Activated naive CD8-positive, alpha-beta T cell treated with anti-CD3 and anti-CD28 coated beads, Interleukin-2, amount 50 U/mL, for 24 hours (primary cell): ENCODE data around the gene SNX32.
A peak's percentile ranks its signal among the peaks of the same experiment; 100 is the strongest.

ENCODE experiments used
- ATAC-seq: fragments of 150-1000 bp; cut with Tn5 transposase; one replicate; pipeline ENCODE4 v1.10.0; 2021
- DNase-seq: peaks from one replicate; pipeline ENCODE4 v3.0.0; 2021
- H3K27ac Mint-ChIP-seq: one replicate; pipeline ENCODE4 v1.8.0; 2021; ENCODE audit warnings: mild to moderate bottlenecking, mixed read lengths
- H3K27me3 Mint-ChIP-seq: one replicate; pipeline ENCODE4 v1.8.0; 2021; ENCODE audit warnings: mixed read lengths
- H3K36me3 Mint-ChIP-seq: one replicate; pipeline ENCODE4 v1.8.0; 2021; ENCODE audit warnings: low read depth, mixed read lengths
- H3K4me1 Mint-ChIP-seq: one replicate; pipeline ENCODE4 v1.8.0; 2021; ENCODE audit warnings: mixed read lengths
- H3K4me3 Mint-ChIP-seq: one replicate; pipeline ENCODE4 v1.8.0; 2021; ENCODE audit warnings: mild to moderate bottlenecking, moderate library complexity, mixed read lengths
- H3K9me3 Mint-ChIP-seq: one replicate; pipeline ENCODE4 v1.8.0; 2021; ENCODE audit warnings: mixed read lengths

SNX32 gene

GRCh38 chr11:65862191-65862735 lies 28.5 kb downstream of the SNX32 start:
- ATAC-seq, result no peak
- Mint-ChIP-seq H3K27me3 (no peaks in the 10 kb centered on the region), H3K4me3 (no peak overlapping the region), H3K4me1 (peaks cover 26% of the 10 kb centered on the region), H3K36me3 (peaks cover 22% of the 10 kb centered on the region), H3K27ac (peak overlapping the region; percentile 31), H3K9me3 (no peaks in the 10 kb centered on the region)
- DNase-seq, result no peak

DNA sequence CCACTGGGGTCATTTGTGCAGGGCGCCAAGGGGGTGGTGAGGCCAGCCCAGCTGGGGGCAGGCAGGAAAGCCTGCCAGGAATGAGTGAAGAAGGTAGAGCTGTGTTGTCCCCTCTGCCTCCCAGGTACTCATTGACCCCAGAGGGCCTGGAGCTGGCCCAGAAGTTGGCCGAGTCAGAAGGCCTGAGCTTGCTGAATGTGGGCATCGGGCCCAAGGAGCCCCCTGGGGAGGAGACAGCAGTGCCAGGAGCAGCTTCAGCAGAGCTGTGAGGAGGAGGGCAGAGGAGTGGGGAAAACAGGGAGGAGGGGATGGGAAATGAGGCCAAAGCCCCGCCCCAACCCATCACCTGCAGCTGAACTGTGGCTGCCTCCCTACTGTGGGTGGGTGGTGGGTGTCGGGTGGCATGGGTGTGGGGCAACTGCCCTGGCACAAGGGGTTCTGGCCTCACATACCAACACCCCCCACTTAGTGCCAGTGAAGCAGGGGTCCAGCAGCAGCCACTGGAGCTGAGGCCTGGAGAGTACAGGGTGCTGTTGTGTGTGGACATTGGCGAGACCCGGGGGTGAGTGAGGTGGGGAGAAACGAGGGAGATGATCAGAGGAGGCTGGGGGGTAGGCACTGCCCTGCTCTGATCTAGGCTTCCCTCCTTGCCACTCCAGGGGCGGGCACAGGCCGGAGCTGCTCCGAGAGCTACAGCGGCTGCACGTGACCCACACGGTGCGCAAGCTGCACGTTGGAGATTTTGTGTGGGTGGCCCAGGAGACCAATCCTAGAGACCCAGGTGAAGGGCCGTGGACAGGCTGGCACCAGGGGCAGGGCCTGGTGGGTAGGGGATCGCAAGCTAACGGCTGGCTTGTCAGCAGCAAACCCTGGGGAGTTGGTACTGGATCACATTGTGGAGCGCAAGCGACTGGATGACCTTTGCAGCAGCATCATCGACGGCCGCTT lies 29.5 kb downstream of the SNX32 start:
- no peaks in the 10 kb centered on the region for H3K9me3 Mint-ChIP-seq
- DNase-seq (no peak), ATAC-seq (no peak)
- no peaks in the 10 kb centered on the region for H3K27me3 Mint-ChIP-seq
- H3K36me3 Mint-ChIP-seq, result peaks cover 22% of the 10 kb centered on the region
- peaks cover 25% of the 10 kb centered on the region for H3K4me1 Mint-ChIP-seq
- H3K4me3 Mint-ChIP-seq, result no peak overlapping the region
- peak overlapping the region; percentile 31 for H3K27ac Mint-ChIP-seq

DNA sequence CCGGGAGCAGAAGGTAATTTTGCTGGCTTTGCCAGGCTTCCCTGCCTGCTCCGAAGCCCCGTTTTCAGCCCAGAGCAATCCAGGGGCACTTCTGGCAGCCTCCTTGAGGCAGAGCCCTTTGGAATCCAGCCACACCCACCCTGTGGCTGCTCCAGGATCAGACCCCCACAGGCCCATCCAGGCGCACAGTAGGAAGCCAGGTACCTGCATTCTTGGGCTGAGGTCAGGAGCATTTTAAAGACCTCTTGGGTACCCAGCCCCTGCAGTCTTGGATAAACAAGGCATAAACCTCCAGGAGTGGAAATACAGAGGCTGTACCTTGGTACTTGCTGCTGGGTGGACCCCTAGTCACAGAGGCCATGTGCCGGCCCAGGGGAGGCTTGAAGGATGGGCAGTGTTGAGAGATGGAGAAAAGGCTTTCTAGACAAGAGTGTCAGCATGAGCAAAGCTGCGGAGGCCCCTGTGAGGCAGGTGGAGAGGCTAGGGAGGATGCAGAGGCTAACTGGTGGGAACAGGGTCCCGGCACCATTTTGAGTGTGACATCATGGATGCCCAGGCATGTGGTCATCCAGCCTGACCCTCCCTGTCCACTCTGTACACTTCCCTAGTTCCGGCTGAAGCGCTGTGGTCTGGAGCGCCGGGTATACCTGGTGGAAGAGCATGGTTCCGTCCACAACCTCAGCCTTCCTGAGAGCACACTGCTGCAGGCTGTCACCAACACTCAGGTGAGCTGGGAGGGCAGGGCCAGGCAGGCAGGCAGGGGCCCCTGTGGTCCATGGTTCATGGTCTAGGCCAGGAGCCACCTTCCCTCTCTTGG lies 30.3 kb downstream of the SNX32 start:
- H3K27ac Mint-ChIP-seq, result no peak overlapping the region
- H3K36me3 Mint-ChIP-seq, result peaks cover 22% of the 10 kb centered on the region
- no peaks in the 10 kb centered on the region for H3K9me3 Mint-ChIP-seq
- H3K4me3 Mint-ChIP-seq, result no peak overlapping the region
- H3K27me3 Mint-ChIP-seq, result no peaks in the 10 kb centered on the region
- ATAC-seq, result no peak
- peaks cover 19% of the 10 kb centered on the region for H3K4me1 Mint-ChIP-seq
- no peak for DNase-seq

DNA sequence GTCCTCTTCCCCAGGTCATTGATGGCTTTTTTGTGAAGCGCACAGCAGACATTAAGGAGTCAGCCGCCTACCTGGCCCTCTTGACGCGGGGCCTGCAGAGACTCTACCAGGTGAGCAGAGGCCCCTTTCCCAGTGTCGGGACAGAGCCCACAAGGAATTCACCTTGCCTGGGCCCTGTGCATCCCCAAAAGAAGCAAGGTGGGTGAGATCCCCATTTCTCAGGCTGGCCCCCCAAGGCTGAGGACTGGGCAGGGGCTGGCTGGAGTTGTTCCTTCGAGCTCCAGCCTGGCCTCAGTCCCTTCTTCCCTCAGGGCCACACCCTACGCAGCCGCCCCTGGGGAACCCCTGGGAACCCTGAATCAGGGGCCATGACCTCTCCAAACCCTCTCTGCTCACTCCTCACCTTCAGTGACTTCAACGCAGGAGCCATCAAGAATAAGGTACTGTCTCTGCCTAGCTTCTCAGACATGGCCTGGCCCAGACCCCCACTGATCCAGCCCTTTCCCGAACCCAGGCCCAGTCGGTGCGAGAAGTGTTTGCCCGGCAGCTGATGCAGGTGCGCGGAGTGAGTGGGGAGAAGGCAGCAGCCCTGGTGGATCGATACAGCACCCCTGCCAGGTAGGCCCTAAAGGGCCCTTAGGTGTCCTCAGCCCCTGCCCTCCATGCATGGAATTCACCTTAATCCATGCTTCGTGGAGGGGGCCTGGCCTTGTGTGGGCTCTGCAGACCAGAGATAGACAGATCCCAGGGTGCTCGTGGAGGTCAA lies 31.1 kb downstream of the SNX32 start:
- no peaks in the 10 kb centered on the region for H3K27me3 Mint-ChIP-seq
- H3K4me3 Mint-ChIP-seq, result no peak overlapping the region
- no peak overlapping the region for H3K27ac Mint-ChIP-seq
- H3K4me1 Mint-ChIP-seq, result peaks cover 18% of the 10 kb centered on the region
- DNase-seq (no peak), ATAC-seq (no peak)
- H3K9me3 Mint-ChIP-seq, result no peaks in the 10 kb centered on the region
- H3K36me3 Mint-ChIP-seq, result peaks cover 22% of the 10 kb centered on the region

DNA sequence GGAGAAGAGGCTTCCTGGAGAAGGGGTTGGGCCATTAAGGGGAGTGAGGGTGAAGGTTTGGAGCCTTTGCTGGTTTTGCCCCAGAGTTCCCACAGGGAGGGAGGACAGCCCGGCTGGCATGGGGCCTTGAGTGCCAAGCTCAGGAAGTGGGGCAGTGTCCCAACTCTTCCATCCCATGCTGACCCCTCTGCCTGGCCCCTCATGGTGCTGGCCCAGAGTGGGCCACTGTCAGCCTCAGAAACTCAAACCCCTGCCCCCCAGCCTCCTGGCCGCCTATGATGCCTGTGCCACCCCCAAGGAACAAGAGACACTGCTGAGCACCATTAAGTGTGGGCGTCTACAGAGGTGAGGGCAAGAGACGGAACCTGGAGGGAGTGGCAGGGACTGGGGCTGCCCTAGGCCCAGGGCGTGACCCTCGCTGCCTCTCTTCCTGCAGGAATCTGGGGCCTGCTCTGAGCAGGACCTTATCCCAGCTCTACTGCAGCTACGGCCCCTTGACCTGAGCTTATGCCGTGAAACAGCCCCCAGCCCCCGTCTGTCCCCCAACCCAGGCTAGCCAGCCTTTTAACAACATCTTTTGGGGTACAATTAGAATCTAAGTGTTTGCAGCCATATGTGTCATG lies 31.9 kb downstream of the SNX32 start:
- peaks cover 19% of the 10 kb centered on the region for H3K4me1 Mint-ChIP-seq
- no peak overlapping the region for H3K27ac Mint-ChIP-seq
- ATAC-seq (no peak), DNase-seq (no peak)
- H3K4me3 Mint-ChIP-seq, result no peak overlapping the region
- H3K27me3 Mint-ChIP-seq, result no peaks in the 10 kb centered on the region
- H3K36me3 Mint-ChIP-seq, result peaks cover 21% of the 10 kb centered on the region
- no peaks in the 10 kb centered on the region for H3K9me3 Mint-ChIP-seq

GRCh38 chr11:65866509-65867283 lies 32.9 kb downstream of the SNX32 start:
- no peaks in the 10 kb centered on the region for H3K9me3 Mint-ChIP-seq
- DNase-seq, result no peak
- peaks cover 15% of the 10 kb centered on the region for H3K36me3 Mint-ChIP-seq
- H3K27ac Mint-ChIP-seq, result no peak overlapping the region
- H3K27me3 Mint-ChIP-seq, result no peaks in the 10 kb centered on the region
- no peak overlapping the region for H3K4me3 Mint-ChIP-seq
- peaks cover 23% of the 10 kb centered on the region for H3K4me1 Mint-ChIP-seq
- ATAC-seq, result no peak

GRCh38 chr11:65867284-65868071 lies 33.7 kb downstream of the SNX32 start:
- ATAC-seq (no peak), DNase-seq (peak; percentile 60)
- Mint-ChIP-seq H3K4me1 (peaks cover 20% of the 10 kb centered on the region), H3K4me3 (no peak overlapping the region), H3K27me3 (no peaks in the 10 kb centered on the region), H3K9me3 (no peaks in the 10 kb centered on the region), H3K36me3 (peaks cover 12% of the 10 kb centered on the region), H3K27ac (no peak overlapping the region)

- H3K4me1 Mint-ChIP-seq, result peaks cover 20% of the 10 kb centered on the region
- no peak overlapping the region for H3K27ac Mint-ChIP-seq
- no peak for DNase-seq
- H3K36me3 Mint-ChIP-seq, result peaks cover 8% of the 10 kb centered on the region
- no peak overlapping the region for H3K4me3 Mint-ChIP-seq
- no peak for ATAC-seq
- no peaks in the 10 kb centered on the region for H3K27me3 Mint-ChIP-seq
- H3K9me3 Mint-ChIP-seq, result no peaks in the 10 kb centered on the region
These were observed 34.4 kb downstream of the SNX32 start for GRCh38 chr11:65868076-65868667.

- Mint-ChIP-seq H3K27me3 (no peaks in the 10 kb centered on the region), H3K9me3 (no peaks in the 10 kb centered on the region), H3K36me3 (peaks cover 8% of the 10 kb centered on the region), H3K4me1 (peaks cover 26% of the 10 kb centered on the region), H3K4me3 (no peak overlapping the region), H3K27ac (no peak overlapping the region)
- DNase-seq (no peak), ATAC-seq (no peak)
These were observed 35.1 kb downstream of the SNX32 start for GRCh38 chr11:65868907-65869306.

- Mint-ChIP-seq H3K9me3 (no peaks in the 10 kb centered on the region), H3K27me3 (no peaks in the 10 kb centered on the region), H3K4me1 (peaks cover 27% of the 10 kb centered on the region), H3K36me3 (peaks cover 8% of the 10 kb centered on the region), H3K27ac (no peak overlapping the region), H3K4me3 (no peak overlapping the region)
- no peak for ATAC-seq
- no peak for DNase-seq
These were observed 36.0 kb downstream of the SNX32 start for GRCh38 chr11:65869643-65870306.

- H3K36me3 Mint-ChIP-seq, result peaks cover 6% of the 10 kb centered on the region
- no peak overlapping the region for H3K4me3 Mint-ChIP-seq
- ATAC-seq (no peak), DNase-seq (no peak)
- peaks cover 27% of the 10 kb centered on the region for H3K4me1 Mint-ChIP-seq
- no peaks in the 10 kb centered on the region for H3K9me3 Mint-ChIP-seq
- H3K27ac Mint-ChIP-seq, result no peak overlapping the region
- H3K27me3 Mint-ChIP-seq, result no peaks in the 10 kb centered on the region
These were observed 36.5 kb downstream of the SNX32 start for GRCh38 chr11:65870307-65870658.
